ENCODE data around the gene SLC25A40. TPM values are rescaled to one million over a fixed set of nuclear protein-coding genes. Genes with fewer than 3 reads are reported as not detected.

The SLC25A40 gene
- total and polyA plus RNA-seq, 2 experiments from 2014 or later, result 6.3 to 19.0 TPM

DNA sequence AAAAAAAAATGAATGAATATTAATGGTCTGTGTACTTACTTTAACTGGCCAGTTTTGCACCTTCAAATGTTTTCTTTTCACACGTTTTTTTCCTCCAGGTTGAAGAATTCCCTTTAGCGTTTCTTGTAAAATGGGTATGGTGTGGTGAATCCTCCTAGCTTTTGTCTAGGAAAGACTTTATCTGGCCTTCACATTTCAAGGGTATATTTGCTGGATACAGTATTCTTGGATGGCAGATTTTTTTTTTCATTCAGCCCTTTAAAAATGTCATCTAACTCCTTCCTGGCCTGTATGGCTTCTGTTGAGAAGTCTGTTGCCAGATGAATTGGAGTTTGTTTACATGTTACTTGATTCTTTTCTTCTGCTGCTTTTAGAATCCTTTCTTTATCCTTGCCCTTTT lies 10.1 kb downstream of the SLC25A40 start:
- H3K36me3 ChIP-seq (ENCODE audit: low read depth), result no peaks in the 10 kb centered on the region
- H3K27me3 ChIP-seq (replicated peaks; ENCODE audit: insufficient read depth), result no peaks in the 10 kb centered on the region
- no peak overlapping the region for H3K4me2 ChIP-seq (ENCODE audit: unreplicated experiment)
- TF ChIP-seq EZH2 (IDR thresholded peaks at IDR 0.05; ENCODE audit: insufficient read depth, poor library complexity, severe bottlenecking) (no peak), EZH2phosphoT487 (IDR thresholded peaks at IDR 0.05; ENCODE audit: insufficient read depth, low read depth) (no peak)
- no peak overlapping the region for H3K9ac ChIP-seq
- WGBS, 2 experiments (ENCODE audit: low coverage in 1 of 2, low lambda C conversion rate in 2 of 2, missing lambda C conversion rate in 2 of 2), result 95 to 100% methylated on average over 2 of the region's 2 CpGs
- DNase-seq, result no peak
- in situ Hi-C loops (cut with MboI), result no loop called here
- H3K9me3 ChIP-seq (ENCODE audit: low read depth), result no peaks in the 10 kb centered on the region
- no peak overlapping the region for H3K27ac ChIP-seq
- H4K20me1 ChIP-seq (ENCODE audit: insufficient read depth), result no peaks in the 10 kb centered on the region
- no peak overlapping the region for H2AFZ ChIP-seq
- no peaks in the 10 kb centered on the region for H3F3A ChIP-seq (ENCODE audit: insufficient read depth)
- H3K4me1 ChIP-seq (ENCODE audit: insufficient read depth), result no peaks in the 10 kb centered on the region
- H3K4me3 ChIP-seq, result no peak overlapping the region
- H3K79me2 ChIP-seq (ENCODE audit: insufficient read depth), result peaks cover 47% of the 10 kb centered on the region
- H3K9me2 ChIP-seq (ENCODE audit: insufficient read depth), result no peaks in the 10 kb centered on the region

DNA sequence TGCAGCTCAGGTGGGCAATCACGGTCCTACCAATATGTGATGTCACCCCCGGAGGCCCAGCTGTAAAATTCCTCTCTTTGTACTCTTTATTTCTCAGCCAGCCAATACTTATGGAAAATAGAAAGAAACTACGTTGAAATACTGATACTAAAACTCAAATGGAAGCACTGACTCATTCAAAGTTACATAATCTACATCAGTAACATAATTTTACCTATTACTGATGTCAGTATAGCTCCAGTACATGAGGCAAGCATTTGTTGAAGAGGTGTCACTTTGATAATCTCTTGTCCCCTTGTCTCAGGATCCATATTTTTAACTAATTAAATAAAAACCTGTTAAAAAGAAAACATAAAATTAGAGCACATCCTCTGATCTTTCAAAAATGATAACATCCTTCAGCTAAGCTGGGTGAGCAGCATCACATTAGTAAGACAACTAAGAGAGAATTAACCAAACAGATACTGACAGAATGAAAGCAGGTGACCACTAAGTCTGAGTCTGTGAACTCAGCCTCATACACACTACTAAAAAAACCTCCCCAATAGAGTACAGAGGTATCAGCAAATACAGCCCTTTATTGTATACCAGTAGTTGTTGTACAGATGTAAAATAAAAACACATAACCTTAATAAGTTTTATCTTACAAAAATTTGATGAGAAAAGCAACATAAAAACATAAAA lies 17.6 kb downstream of the SLC25A40 start:
- Histone ChIP-seq H3K79me2 (ENCODE audit: insufficient read depth) (no peaks in the 10 kb centered on the region), H3K9me2 (ENCODE audit: insufficient read depth) (no peaks in the 10 kb centered on the region), H3K4me3 (no peak overlapping the region), H3K9ac (no peak overlapping the region), H2AFZ (no peak overlapping the region), H4K20me1 (ENCODE audit: insufficient read depth) (no peaks in the 10 kb centered on the region), H3K36me3 (ENCODE audit: low read depth) (peaks cover 5% of the 10 kb centered on the region), H3K27ac (no peak overlapping the region), H3K4me1 (ENCODE audit: insufficient read depth) (no peaks in the 10 kb centered on the region), H3K27me3 (replicated peaks; ENCODE audit: insufficient read depth) (no peaks in the 10 kb centered on the region), H3F3A (ENCODE audit: insufficient read depth) (no peaks in the 10 kb centered on the region), H3K4me2 (ENCODE audit: unreplicated experiment) (no peak overlapping the region), H3K9me3 (ENCODE audit: low read depth) (no peaks in the 10 kb centered on the region)
- in situ Hi-C loops (cut with MboI), result no loop called here
- 94 to 97% methylated on average over 3 of the region's 3 CpGs for WGBS, 2 experiments (ENCODE audit: low coverage in 1 of 2, low lambda C conversion rate in 2 of 2, missing lambda C conversion rate in 2 of 2)
- DNase-seq, result no peak
- no peak for TF ChIP-seq EZH2 (IDR thresholded peaks at IDR 0.05; ENCODE audit: insufficient read depth, poor library complexity, severe bottlenecking)

DNA sequence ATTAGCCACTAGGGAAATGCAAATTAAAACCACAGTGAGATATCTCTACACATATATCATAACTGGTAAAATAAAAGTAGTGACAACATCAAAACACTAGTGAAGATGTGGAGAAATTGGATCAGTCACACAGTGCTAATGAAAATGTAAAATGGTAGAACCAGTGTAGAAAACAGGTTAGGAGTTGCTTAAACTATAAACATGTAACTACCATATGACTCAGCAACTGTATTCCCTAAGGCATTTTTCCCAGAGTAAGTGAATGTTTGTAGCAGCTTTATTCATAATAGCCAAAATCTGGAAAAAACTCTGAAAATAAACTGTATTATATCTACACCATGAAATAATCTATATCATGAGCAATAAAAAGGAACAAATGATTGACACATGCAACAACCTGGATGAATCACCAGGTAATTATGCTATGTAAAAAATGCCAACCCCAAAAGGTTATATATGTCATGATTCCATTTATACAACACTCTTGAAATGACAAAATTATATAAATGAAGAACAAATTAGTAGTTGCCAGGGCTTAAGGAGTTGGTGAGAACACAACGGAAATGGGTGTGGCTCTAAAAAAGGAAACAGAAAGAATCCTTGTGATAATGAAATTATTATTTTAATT lies 22.8 kb downstream of the SLC25A40 start:
- no peak overlapping the region for H3K4me2 ChIP-seq (ENCODE audit: unreplicated experiment)
- H3K79me2 ChIP-seq (ENCODE audit: insufficient read depth), result no peaks in the 10 kb centered on the region
- peaks cover 9% of the 10 kb centered on the region; the same call in 1 of the 2 replicates for H3K4me1 ChIP-seq (ENCODE audit: insufficient read depth)
- DNase-seq, result peak; percentile 41
- no peaks in the 10 kb centered on the region for H3K9me3 ChIP-seq (ENCODE audit: low read depth)
- no peak overlapping the region for H3K4me3 ChIP-seq
- TF ChIP-seq EZH2 (IDR thresholded peaks at IDR 0.05; ENCODE audit: insufficient read depth, poor library complexity, severe bottlenecking) (no peak), EZH2phosphoT487 (IDR thresholded peaks at IDR 0.05; ENCODE audit: insufficient read depth, low read depth) (no peak)
- 95 to 98% methylated on average over 1 of the region's 1 CpG for WGBS, 2 experiments (ENCODE audit: low coverage in 1 of 2, low lambda C conversion rate in 2 of 2, missing lambda C conversion rate in 2 of 2)
- H3K9ac ChIP-seq, result no peak overlapping the region
- H4K20me1 ChIP-seq (ENCODE audit: insufficient read depth), result no peaks in the 10 kb centered on the region
- in situ Hi-C loops (cut with MboI), result no loop called here
- H3K27me3 ChIP-seq (replicated peaks; ENCODE audit: insufficient read depth), result no peaks in the 10 kb centered on the region
- H3F3A ChIP-seq (ENCODE audit: insufficient read depth), result peaks cover 10% of the 10 kb centered on the region; the same call in 1 of the 2 replicates
- no peak overlapping the region for H2AFZ ChIP-seq
- no peak overlapping the region for H3K27ac ChIP-seq
- H3K36me3 ChIP-seq (ENCODE audit: low read depth), result peaks cover 10% of the 10 kb centered on the region
- H3K9me2 ChIP-seq (ENCODE audit: insufficient read depth), result no peaks in the 10 kb centered on the region

DNA sequence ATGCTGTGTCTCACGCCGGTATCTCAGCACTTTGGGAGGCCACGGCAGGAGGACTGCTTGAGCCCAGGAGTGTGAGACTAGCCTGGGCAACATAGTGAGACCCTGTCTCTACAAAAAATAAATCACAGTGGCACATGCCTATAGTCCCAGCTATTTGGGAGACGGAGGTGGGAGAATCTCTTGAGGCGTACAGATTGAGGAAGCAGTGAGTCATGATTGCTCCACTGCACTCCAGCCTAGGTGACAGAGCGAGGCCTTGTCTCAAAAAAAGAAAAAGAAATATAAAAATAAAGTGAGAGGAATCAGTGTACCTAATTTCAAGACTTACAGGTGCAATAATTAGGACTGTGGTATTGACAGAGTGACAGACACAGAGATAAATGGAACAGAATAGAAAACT lies 23.9 kb downstream of the SLC25A40 start:
- TF ChIP-seq EZH2phosphoT487 (IDR thresholded peaks at IDR 0.05; ENCODE audit: insufficient read depth, low read depth) (no peak), EZH2 (IDR thresholded peaks at IDR 0.05; ENCODE audit: insufficient read depth, poor library complexity, severe bottlenecking) (no peak)
- in situ Hi-C loops (cut with MboI), result no loop called here
- H3K36me3 ChIP-seq (ENCODE audit: low read depth), result peaks cover 8% of the 10 kb centered on the region; the same call in 1 of the 2 replicates

More for the DNA sequence above, 23.9 kb downstream of the SLC25A40 start:
- Histone ChIP-seq H4K20me1 (ENCODE audit: insufficient read depth) (no peaks in the 10 kb centered on the region), H3K79me2 (ENCODE audit: insufficient read depth) (no peaks in the 10 kb centered on the region), H3K9me2 (ENCODE audit: insufficient read depth) (no peaks in the 10 kb centered on the region), H3F3A (ENCODE audit: insufficient read depth) (peaks cover 10% of the 10 kb centered on the region; the same call in 1 of the 2 replicates), H3K9me3 (ENCODE audit: low read depth) (no peaks in the 10 kb centered on the region), H3K9ac (no peak overlapping the region), H3K27me3 (replicated peaks; ENCODE audit: insufficient read depth) (no peaks in the 10 kb centered on the region), H3K4me3 (no peak overlapping the region), H3K4me1 (ENCODE audit: insufficient read depth) (peaks cover 9% of the 10 kb centered on the region; the same call in 1 of the 2 replicates), H3K27ac (no peak overlapping the region), H3K4me2 (ENCODE audit: unreplicated experiment) (no peak overlapping the region), H2AFZ (no peak overlapping the region)
- no peak for DNase-seq
- WGBS, 2 experiments (ENCODE audit: low coverage in 1 of 2, low lambda C conversion rate in 2 of 2, missing lambda C conversion rate in 2 of 2), result 99% methylated on average over 6 of the region's 6 CpGs
